Measurements from ENCODE around the gene SVOPL.

Gene SVOPL

GRCh38 chr7:138546064-138546619 lies 155.0 kb downstream of the SVOPL start:
- no peak overlapping the region for H3K4me3 ChIP-seq (ENCODE audit: control insufficient read depth, low read depth, low read length)
- no peak for DNase-seq (ENCODE audit: low read depth)
- no peak for TF ChIP-seq CTCF (conservative IDR thresholded peaks at IDR 0.05; ENCODE audit: control insufficient read depth, insufficient read depth, low read depth, low read length)

GRCh38 chr7:138545123-138545522 lies 156.0 kb downstream of the SVOPL start:
- no peak for DNase-seq (ENCODE audit: low read depth)
- H3K4me3 ChIP-seq (ENCODE audit: control insufficient read depth, low read depth, low read length) = no peak overlapping the region
- no peak for TF ChIP-seq CTCF (conservative IDR thresholded peaks at IDR 0.05; ENCODE audit: control insufficient read depth, insufficient read depth, low read depth, low read length)
